ENCODE results near the gene ACAD8. TPM values are rescaled to one million over a fixed set of nuclear protein-coding genes. Genes with fewer than 3 reads are reported as not detected.

ACAD8 gene
- polyA plus RNA-seq, 1 donor from 2014 or later, result 68.8 TPM

DNA sequence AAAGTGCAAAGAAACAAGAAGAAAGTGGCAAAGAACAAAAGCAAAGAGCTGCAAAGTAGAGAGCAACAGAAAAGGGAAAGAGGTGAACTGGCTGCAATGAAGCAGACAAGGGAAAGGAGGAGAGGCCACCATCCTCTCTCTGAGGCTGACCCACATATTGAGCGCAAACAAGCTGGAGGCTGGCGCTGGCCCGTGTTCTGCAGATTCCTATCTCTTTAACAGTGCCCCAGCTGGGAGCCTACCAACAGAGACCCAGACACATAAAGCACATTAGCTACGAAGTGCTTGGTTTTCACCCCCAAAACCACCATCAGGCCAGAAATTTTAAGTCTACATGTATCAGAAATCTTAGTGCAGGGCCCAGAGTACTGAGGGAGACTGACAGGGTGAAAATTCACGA lies 47.2 kb upstream of the ACAD8 start:
- Histone ChIP-seq H2AFZ (ENCODE audit: low read depth, low read length) (no peak overlapping the region), H3K9me2 (ENCODE audit: insufficient read depth, low read length) (no peaks in the 10 kb centered on the region), H3K79me2 (replicated peaks; ENCODE audit: insufficient read depth, low read length) (no peaks in the 10 kb centered on the region), H3K27ac (ENCODE audit: low read length) (no peak overlapping the region), H3K27me3 (ENCODE audit: insufficient read depth, low read depth, low read length) (no peaks in the 10 kb centered on the region), H4K20me1 (ENCODE audit: insufficient read depth) (no peaks in the 10 kb centered on the region), H3K36me3 (ENCODE audit: insufficient read depth, low read length) (no peaks in the 10 kb centered on the region), H3K9ac (ENCODE audit: low read length) (no peak overlapping the region), H3K4me3 (ENCODE audit: low read length) (no peak overlapping the region), H3K4me2 (ENCODE audit: low read length) (no peak overlapping the region), H3K9me3 (ENCODE audit: low read length) (no peaks in the 10 kb centered on the region), H3F3A (ENCODE audit: insufficient read depth, low read length, poor library complexity, severe bottlenecking) (no peaks in the 10 kb centered on the region)
- no peak for TF ChIP-seq SMC3 (conservative IDR thresholded peaks at IDR 0.05; ENCODE audit: poor library complexity)
- TF ChIP-seq, protein P1, sequence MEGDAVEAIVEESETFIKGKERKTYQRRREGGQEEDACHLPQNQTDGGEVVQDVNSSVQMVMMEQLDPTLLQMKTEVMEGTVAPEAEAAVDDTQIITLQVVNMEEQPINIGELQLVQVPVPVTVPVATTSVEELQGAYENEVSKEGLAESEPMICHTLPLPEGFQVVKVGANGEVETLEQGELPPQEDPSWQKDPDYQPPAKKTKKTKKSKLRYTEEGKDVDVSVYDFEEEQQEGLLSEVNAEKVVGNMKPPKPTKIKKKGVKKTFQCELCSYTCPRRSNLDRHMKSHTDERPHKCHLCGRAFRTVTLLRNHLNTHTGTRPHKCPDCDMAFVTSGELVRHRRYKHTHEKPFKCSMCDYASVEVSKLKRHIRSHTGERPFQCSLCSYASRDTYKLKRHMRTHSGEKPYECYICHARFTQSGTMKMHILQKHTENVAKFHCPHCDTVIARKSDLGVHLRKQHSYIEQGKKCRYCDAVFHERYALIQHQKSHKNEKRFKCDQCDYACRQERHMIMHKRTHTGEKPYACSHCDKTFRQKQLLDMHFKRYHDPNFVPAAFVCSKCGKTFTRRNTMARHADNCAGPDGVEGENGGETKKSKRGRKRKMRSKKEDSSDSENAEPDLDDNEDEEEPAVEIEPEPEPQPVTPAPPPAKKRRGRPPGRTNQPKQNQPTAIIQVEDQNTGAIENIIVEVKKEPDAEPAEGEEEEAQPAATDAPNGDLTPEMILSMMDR (IDR thresholded peaks at IDR 0.05; ENCODE audit: poor library complexity, severe bottlenecking), result no peak
- TF ChIP-seq, protein P2, sequence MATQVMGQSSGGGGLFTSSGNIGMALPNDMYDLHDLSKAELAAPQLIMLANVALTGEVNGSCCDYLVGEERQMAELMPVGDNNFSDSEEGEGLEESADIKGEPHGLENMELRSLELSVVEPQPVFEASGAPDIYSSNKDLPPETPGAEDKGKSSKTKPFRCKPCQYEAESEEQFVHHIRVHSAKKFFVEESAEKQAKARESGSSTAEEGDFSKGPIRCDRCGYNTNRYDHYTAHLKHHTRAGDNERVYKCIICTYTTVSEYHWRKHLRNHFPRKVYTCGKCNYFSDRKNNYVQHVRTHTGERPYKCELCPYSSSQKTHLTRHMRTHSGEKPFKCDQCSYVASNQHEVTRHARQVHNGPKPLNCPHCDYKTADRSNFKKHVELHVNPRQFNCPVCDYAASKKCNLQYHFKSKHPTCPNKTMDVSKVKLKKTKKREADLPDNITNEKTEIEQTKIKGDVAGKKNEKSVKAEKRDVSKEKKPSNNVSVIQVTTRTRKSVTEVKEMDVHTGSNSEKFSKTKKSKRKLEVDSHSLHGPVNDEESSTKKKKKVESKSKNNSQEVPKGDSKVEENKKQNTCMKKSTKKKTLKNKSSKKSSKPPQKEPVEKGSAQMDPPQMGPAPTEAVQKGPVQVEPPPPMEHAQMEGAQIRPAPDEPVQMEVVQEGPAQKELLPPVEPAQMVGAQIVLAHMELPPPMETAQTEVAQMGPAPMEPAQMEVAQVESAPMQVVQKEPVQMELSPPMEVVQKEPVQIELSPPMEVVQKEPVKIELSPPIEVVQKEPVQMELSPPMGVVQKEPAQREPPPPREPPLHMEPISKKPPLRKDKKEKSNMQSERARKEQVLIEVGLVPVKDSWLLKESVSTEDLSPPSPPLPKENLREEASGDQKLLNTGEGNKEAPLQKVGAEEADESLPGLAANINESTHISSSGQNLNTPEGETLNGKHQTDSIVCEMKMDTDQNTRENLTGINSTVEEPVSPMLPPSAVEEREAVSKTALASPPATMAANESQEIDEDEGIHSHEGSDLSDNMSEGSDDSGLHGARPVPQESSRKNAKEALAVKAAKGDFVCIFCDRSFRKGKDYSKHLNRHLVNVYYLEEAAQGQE (IDR thresholded peaks at IDR 0.05; ENCODE audit: borderline replicate concordance), result no peak
- no peak for TF ChIP-seq POLR2AphosphoS5 (IDR thresholded peaks at IDR 0.05)
- no peak for TF ChIP-seq MXI1 (conservative IDR thresholded peaks at IDR 0.05; ENCODE audit: poor library complexity, severe bottlenecking)
- TF ChIP-seq TAF1 (IDR thresholded peaks at IDR 0.05; ENCODE audit: low read depth), result no peak

DNA sequence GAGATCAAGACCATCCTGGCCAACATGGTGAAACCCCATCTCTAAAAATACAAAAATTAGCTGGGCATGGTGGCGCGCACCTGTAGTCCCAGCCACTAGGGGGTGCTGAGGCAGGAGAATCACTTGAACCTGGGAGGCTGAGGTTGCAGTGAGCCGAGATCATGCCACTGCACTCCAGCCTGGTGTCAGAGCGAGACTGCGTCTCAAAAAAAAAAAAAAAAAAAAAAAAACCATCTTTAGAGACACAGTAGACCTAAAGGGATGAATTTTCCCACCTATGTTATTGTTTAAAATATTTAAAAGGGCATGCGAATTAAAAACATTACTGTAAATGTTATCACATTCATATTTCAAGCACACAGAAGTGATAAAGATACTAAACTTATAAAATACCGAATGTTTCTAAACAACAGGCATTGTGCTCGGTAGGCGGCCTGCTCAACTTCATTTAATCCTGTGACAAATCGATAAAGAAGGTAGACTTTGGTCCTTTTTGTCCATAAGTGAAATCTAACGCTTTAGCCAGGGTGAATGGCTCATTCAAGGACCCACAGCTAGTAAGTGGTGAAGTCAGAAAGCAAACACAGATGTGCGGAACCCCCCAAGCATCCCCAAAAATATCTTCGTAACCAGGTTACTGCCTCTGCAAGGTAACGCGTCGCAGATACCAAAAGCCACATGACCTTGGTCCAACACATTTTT lies 45.7 kb upstream of the ACAD8 start:
- H3K27me3 ChIP-seq (ENCODE audit: insufficient read depth, low read depth, low read length), result no peaks in the 10 kb centered on the region
- TF ChIP-seq, protein P1 (IDR thresholded peaks at IDR 0.05; ENCODE audit: poor library complexity, severe bottlenecking), result peak; percentile 59
- TF ChIP-seq EP300 (conservative IDR thresholded peaks at IDR 0.05; ENCODE audit: poor library complexity, severe bottlenecking), result no peak
- TF ChIP-seq SMC3 (conservative IDR thresholded peaks at IDR 0.05; ENCODE audit: poor library complexity), result peak; percentile 53
- TF ChIP-seq EZH2 (IDR thresholded peaks at IDR 0.05; ENCODE audit: borderline replicate concordance, insufficient read depth, low read length, poor library complexity, severe bottlenecking), result no peak
- TF ChIP-seq RAD21 (conservative IDR thresholded peaks at IDR 0.05), result peak; percentile 53
- no peaks in the 10 kb centered on the region for H3K9me2 ChIP-seq (ENCODE audit: insufficient read depth, low read length)
- no peaks in the 10 kb centered on the region for H3K9me3 ChIP-seq (ENCODE audit: low read length)
- no peak overlapping the region for H3K4me3 ChIP-seq (ENCODE audit: low read length)
- no peak overlapping the region for H3K27ac ChIP-seq (ENCODE audit: low read length)
- no peaks in the 10 kb centered on the region for H3F3A ChIP-seq (ENCODE audit: insufficient read depth, low read length, poor library complexity, severe bottlenecking)
- H3K9ac ChIP-seq (ENCODE audit: low read length), result no peak overlapping the region
- no peak overlapping the region for H3K4me2 ChIP-seq (ENCODE audit: low read length)
- no peak overlapping the region for H2AFZ ChIP-seq (ENCODE audit: low read depth, low read length)
- no peaks in the 10 kb centered on the region for H3K36me3 ChIP-seq (ENCODE audit: insufficient read depth, low read length)
- no peaks in the 10 kb centered on the region for H3K79me2 ChIP-seq (replicated peaks; ENCODE audit: insufficient read depth, low read length)
- H4K20me1 ChIP-seq (ENCODE audit: insufficient read depth), result no peaks in the 10 kb centered on the region
